ENCODE measurements around the gene CACNB3. TPM values are rescaled to one million over a fixed set of nuclear protein-coding genes. Genes with fewer than 3 reads are reported as not detected.

Gene CACNB3
- total RNA-seq, 1 donor from 2014 or later = 23.5 TPM

- intact Hi-C loops (cut with DNase I) = no loop called here
- H3K4me1 ChIP-seq = peaks cover 26% of the 10 kb centered on the region
- ATAC-seq (no peak), DNase-seq (no peak)
- H3K27me3 ChIP-seq (ENCODE audit: low read depth) = no peaks in the 10 kb centered on the region
- no peaks in the 10 kb centered on the region for H3K9me3 ChIP-seq
- H3K36me3 ChIP-seq = peaks cover 33% of the 10 kb centered on the region
- H3K27ac ChIP-seq = no peak overlapping the region
- no peak for TF ChIP-seq CTCF (IDR thresholded peaks at IDR 0.05)
- no peak overlapping the region for H3K4me3 ChIP-seq
Observed at GRCh38 chr12:48779869-48780268, 38.4 kb upstream of the CACNB3 start.

GRCh38 chr12:48780381-48781025 lies 37.8 kb upstream of the CACNB3 start:
- ATAC-seq (no peak), DNase-seq (no peak)
- H3K4me1 ChIP-seq = peaks cover 26% of the 10 kb centered on the region
- no peaks in the 10 kb centered on the region for H3K9me3 ChIP-seq
- peaks cover 27% of the 10 kb centered on the region for H3K36me3 ChIP-seq
- no peak for TF ChIP-seq CTCF (IDR thresholded peaks at IDR 0.05)
- H3K27me3 ChIP-seq (ENCODE audit: low read depth) = no peaks in the 10 kb centered on the region
- H3K27ac ChIP-seq = no peak overlapping the region
- intact Hi-C loops (cut with DNase I) = no loop called here
- H3K4me3 ChIP-seq = no peak overlapping the region

GRCh38 chr12:48781750-48782456 lies 36.4 kb upstream of the CACNB3 start:
- ATAC-seq (no peak), DNase-seq (no peak)
- intact Hi-C loops (cut with DNase I) = no loop called here
- Histone ChIP-seq H3K9me3 (no peaks in the 10 kb centered on the region), H3K36me3 (peaks cover 17% of the 10 kb centered on the region), H3K4me1 (peaks cover 29% of the 10 kb centered on the region), H3K27ac (no peak overlapping the region), H3K27me3 (ENCODE audit: low read depth) (no peaks in the 10 kb centered on the region), H3K4me3 (no peak overlapping the region)
- no peak for TF ChIP-seq CTCF (IDR thresholded peaks at IDR 0.05)

- no peak overlapping the region for H3K4me3 ChIP-seq
- peaks cover 9% of the 10 kb centered on the region for H3K36me3 ChIP-seq
- peaks cover 38% of the 10 kb centered on the region for H3K4me1 ChIP-seq
- H3K27ac ChIP-seq = no peak overlapping the region
- TF ChIP-seq CTCF (IDR thresholded peaks at IDR 0.05) = no peak
- no peaks in the 10 kb centered on the region for H3K9me3 ChIP-seq
- no peak for ATAC-seq
- H3K27me3 ChIP-seq (ENCODE audit: low read depth) = no peaks in the 10 kb centered on the region
- no peak for DNase-seq
- intact Hi-C loops (cut with DNase I) = no loop called here
Observed at GRCh38 chr12:48782457-48783395, 35.6 kb upstream of the CACNB3 start.

- no peak for TF ChIP-seq CTCF (IDR thresholded peaks at IDR 0.05)
- Histone ChIP-seq H3K36me3 (peaks cover 8% of the 10 kb centered on the region), H3K27me3 (ENCODE audit: low read depth) (no peaks in the 10 kb centered on the region), H3K4me3 (no peak overlapping the region), H3K9me3 (no peaks in the 10 kb centered on the region), H3K4me1 (peaks cover 45% of the 10 kb centered on the region), H3K27ac (no peak overlapping the region)
- DNase-seq (no peak), ATAC-seq (no peak)
- intact Hi-C loops (cut with DNase I) = no loop called here
Observed at GRCh38 chr12:48783432-48783831, 34.9 kb upstream of the CACNB3 start.

All from lower lobe of right lung (tissue), 2 donors.